A549 (cell line): ENCODE results near the gene RNF220. TPM values are rescaled to one million over a fixed set of nuclear protein-coding genes. Genes with fewer than 3 reads are reported as not detected.

Experiments
- ATAC-seq, 2 experiments: fragments of 200-7000 bp in 1 of 2; fragments of >200 bp in 1 of 2; cut with Nextera tagmentation in 1 of 2; cut with Tn5 transposase in 1 of 2; 3 replicates each; pipeline versions ENCODE4 v1.8.0 to v1.9.1; 2018 to 2020; ENCODE audit warnings: mild to moderate bottlenecking in 1 of 2, moderate library complexity in 1 of 2
- CTCF ChIA-PET: fragments of 300-600 bp; sonication (Branson Sonifier 250); formaldehyde crosslinking; extraction: SDS; loops from one replicate; lab custom pipeline; 2021; ENCODE audit warnings: antibody characterized with exemption, inconsistent platforms; lab: Yijun Ruan, JAX
- POLR2A ChIA-PET: fragments of 350-600 bp; formaldehyde crosslinking; extraction: SDS; loops from one replicate; lab custom pipeline; 2021; ENCODE audit warnings: antibody characterized with exemption, inconsistent platforms; lab: Yijun Ruan, JAX
- DNase-seq, 2 experiments: peaks; one replicate each; pipeline versions ENCODE4 v3.0.0 to v3.0.0-alpha.2; 2011 to 2016; ENCODE audit warnings: low read depth in 1 of 2, low spot score in 1 of 2
- FAIRE-seq: peaks from 2 replicates; lab custom pipeline; 2011; peaks lifted over from hg19 to GRCh38; lab: Jason Lieb, UNC
- H3K27ac ChIP-seq, 2 experiments: fragments of >200 bp; sonication (Bioruptor Twin); formaldehyde crosslinking; 3 replicates each; pipeline ENCODE4 v1.5.1; 2016 to 2017
- H3K4me1 ChIP-seq: fragments of >200 bp; sonication (Bioruptor Twin); formaldehyde crosslinking; 3 replicates; pipeline ENCODE4 v1.6.1; 2016
- H3K4me2 ChIP-seq: fragments of >200 bp; sonication (Bioruptor Twin); formaldehyde crosslinking; 3 replicates; pipeline ENCODE4 v1.6.1; 2016
- H3K4me3 ChIP-seq: fragments of >200 bp; sonication (Bioruptor Twin); formaldehyde crosslinking; 3 replicates; pipeline ENCODE4 v1.5.1; 2016
- H3K9me3 ChIP-seq: fragments of >200 bp; sonication (Bioruptor Twin); formaldehyde crosslinking; 3 replicates; pipeline ENCODE4 v1.6.1; 2016
- ATOH8 ChIP-seq: fragments of 250-450 bp; sonication (Bioruptor Pico); IDR thresholded peaks from 2 replicates; pipeline ENCODE4 v1.5.0; 2020; ENCODE audit warnings: low read depth, mild to moderate bottlenecking, moderate library complexity
- CBX8 ChIP-seq: fragments of 200-600 bp; sonication (generic); IDR thresholded peaks from 2 replicates; pipeline ENCODE4 v1.6.1; 2016
- CHD2 ChIP-seq: fragments of 150-350 bp; IDR thresholded peaks from 2 replicates; pipeline ENCODE4 v1.6.1; 2014; ENCODE audit warnings: low read length; ENCODE audit not compliant: partially characterized antibody
- CHD4 ChIP-seq: fragments of 200-600 bp; sonication (generic); IDR thresholded peaks from 2 replicates; pipeline ENCODE4 v1.6.1; 2016; ENCODE audit warnings: antibody characterized with exemption, mild to moderate bottlenecking, borderline replicate concordance
- E2F6 ChIP-seq: IDR thresholded peaks from 2 replicates; pipeline ENCODE4 v1.6.1; 2012; ENCODE audit warnings: low read depth, borderline replicate concordance
- ESRRA ChIP-seq: fragments of 150-350 bp; IDR thresholded peaks from 2 replicates; pipeline ENCODE4 v1.6.1; 2014; ENCODE audit warnings: mild to moderate bottlenecking, low read length, borderline replicate concordance
- FOSB ChIP-seq: fragments of 250-450 bp; sonication (Bioruptor Pico); IDR thresholded peaks from 2 replicates; pipeline ENCODE4 v1.5.0; 2020; ENCODE audit warnings: mild to moderate bottlenecking, moderate library complexity
- GATA3 ChIP-seq: IDR thresholded peaks from 2 replicates; pipeline ENCODE4 v1.6.1; 2012; ENCODE audit warnings: borderline replicate concordance
- HES2 ChIP-seq: fragments of >200 bp; sonication (Bioruptor Twin); formaldehyde crosslinking; IDR thresholded peaks from 2 replicates; pipeline ENCODE4 v1.6.1; 2016
- HEYL ChIP-seq: fragments of 250-450 bp; sonication (Bioruptor Pico); IDR thresholded peaks from 2 replicates; pipeline ENCODE4 v1.8.0; 2021; ENCODE audit warnings: mild to moderate bottlenecking, moderate library complexity
- HMGXB4 ChIP-seq: fragments of 250-450 bp; sonication (Bioruptor Pico); IDR thresholded peaks from 2 replicates; pipeline ENCODE4 v1.5.0; 2021; ENCODE audit warnings: mild to moderate bottlenecking, moderate library complexity, borderline replicate concordance
- HOXB13 ChIP-seq: fragments of 250-450 bp; sonication (Bioruptor Pico); IDR thresholded peaks from 2 replicates; pipeline ENCODE4 v1.5.0; 2020; ENCODE audit warnings: low read depth, mild to moderate bottlenecking, moderate library complexity
- JUN ChIP-seq, 2 experiments: fragments of >200 bp; sonication (Bioruptor Twin); formaldehyde crosslinking; IDR thresholded peaks; 2 replicates in 1 of 2; 3 replicates in 1 of 2; pipeline ENCODE4 v1.6.1; 2016 to 2017
- JUNB ChIP-seq: fragments of >200 bp; sonication (Bioruptor Twin); formaldehyde crosslinking; IDR thresholded peaks from 2 replicates; pipeline ENCODE4 v1.6.1; 2016
- KDM1A ChIP-seq: fragments of 200-600 bp; sonication (generic); IDR thresholded peaks from 2 replicates; pipeline ENCODE4 v1.6.1; 2016; ENCODE audit warnings: low read depth, mild to moderate bottlenecking
- MAFK ChIP-seq: fragments of 450-650 bp; IDR thresholded peaks from 2 replicates; pipeline ENCODE4 v1.6.1; 2014; ENCODE audit not compliant: partially characterized antibody
- MAX ChIP-seq: IDR thresholded peaks from 2 replicates; pipeline ENCODE4 v1.6.1; 2012
- RAD21 ChIP-seq, 2 experiments: fragments of >200 bp in 1 of 2; sonication (Bioruptor Twin) in 1 of 2; formaldehyde crosslinking in 1 of 2; IDR thresholded peaks in 1 of 2; conservative IDR thresholded peaks in 1 of 2; 2 replicates in 1 of 2; 3 replicates in 1 of 2; pipeline ENCODE4 v1.6.1; 2012 to 2018; ENCODE audit warnings: inconsistent platforms in 1 of 2
- RARB ChIP-seq: fragments of 250-450 bp; sonication (Bioruptor Pico); IDR thresholded peaks from 2 replicates; pipeline ENCODE4 v1.8.0; 2021; ENCODE audit warnings: mild to moderate bottlenecking, moderate library complexity
- SREBF2 ChIP-seq: fragments of 450-650 bp; IDR thresholded peaks from 2 replicates; pipeline ENCODE4 v1.6.1; 2014; ENCODE audit warnings: mild to moderate bottlenecking, moderate library complexity
- TFCP2L1 ChIP-seq: fragments of 250-450 bp; sonication (Bioruptor Pico); IDR thresholded peaks from 2 replicates; pipeline ENCODE4 v1.5.0; 2021; ENCODE audit warnings: mild to moderate bottlenecking
- TP53 ChIP-seq: fragments of 250-450 bp; sonication (Bioruptor Pico); IDR thresholded peaks from 2 replicates; pipeline ENCODE4 v1.5.0; 2021; ENCODE audit warnings: mild to moderate bottlenecking, moderate library complexity
- USF2 ChIP-seq: fragments of 450-650 bp; IDR thresholded peaks from 2 replicates; pipeline ENCODE4 v1.6.1; 2014; ENCODE audit warnings: antibody characterized with exemption
- ZSCAN20 ChIP-seq: fragments of 250-450 bp; sonication (Bioruptor Pico); IDR thresholded peaks from 2 replicates; pipeline ENCODE4 v1.8.0; 2022; ENCODE audit warnings: mild to moderate bottlenecking, moderate library complexity
- WGBS: methylation state at CpG from one replicate; pipeline ENCODE4 v1.1.6; 2017; ENCODE audit errors: missing lambda C conversion rate; 5-methylcytosine and 5-hydroxymethylcytosine counted together
- polyA plus RNA-seq, 4 experiments: library from polyadenylated mRNA; depleted of rRNA in 3 of 4; stranded (reverse); fragments of >200 nt; fragmentation: RNase III in 1 of 4; extraction: RNeasy Plus Mini Kit Qiagen cat#74134 plus additional on column Dnase treatment in 1 of 4; gene quantifications; 2 replicates in 3 of 4; 3 replicates in 1 of 4; pipeline ENCODE4 v1.2.3, GENCODE V29; 2011 to 2017

RNF220 gene
- polyA plus RNA-seq, 2 of the 4 experiments (the other 2 are of a cell fraction) = 53.4 to 54.5 TPM

- CTCF ChIA-PET = interaction anchor here (0.6 to 1.0 kb wide), 2 partner anchors 140 to 1262 kb away, joined by 3 to 4 read pairs; no protein-coding TSS in a partner anchor
- no peak for FAIRE-seq
Measured at GRCh38 chr1:44454704-44455103, 49.6 kb downstream of the RNF220 start.

GRCh38 chr1:44460107-44460882 lies 55.2 kb downstream of the RNF220 start:
- 77% methylated on average over 12 of the region's 12 CpGs for WGBS

More at GRCh38 chr1:44454704-44455103, 49.6 kb downstream of the RNF220 start:
- ATAC-seq (no peak), DNase-seq (no peak)
- no peak overlapping the region for H3K27ac ChIP-seq
- no peak overlapping the region for H3K4me3 ChIP-seq
- H3K4me2 ChIP-seq = no peak overlapping the region
- no peak for TF ChIP-seq CHD4
- TF ChIP-seq SREBF2 = no peak
- TF ChIP-seq TFCP2L1 (CRISPR knock-in tag) = no peak
- no peak for TF ChIP-seq USF2
- no peak for TF ChIP-seq CBX8
- no peak for TF ChIP-seq MAX
- TF ChIP-seq RAD21 (conservative IDR thresholded peaks at IDR 0.05 in 1 of 2, IDR thresholded peaks at IDR 0.05 in 1 of 2) = no peak
- no peak for TF ChIP-seq CHD2
- no peak for TF ChIP-seq HMGXB4
- no peak for TF ChIP-seq E2F6
- TF ChIP-seq JUN (IDR thresholded peaks at IDR 0.05) = no peak
- H3K4me1 ChIP-seq = no peaks in the 10 kb centered on the region
- 76% methylated on average over 3 of the region's 3 CpGs for WGBS
- 0 out of 3 replicates have a peak, but pooled peaks cover 3% of the 10 kb centered on the region for H3K9me3 ChIP-seq
- POLR2A ChIA-PET = no interaction called here

More at GRCh38 chr1:44460107-44460882, 55.2 kb downstream of the RNF220 start:
- H3K9me3 ChIP-seq = peaks cover 4% of the 10 kb centered on the region; the same call in 2 of the 3 replicates
- no peaks in the 10 kb centered on the region for H3K4me1 ChIP-seq
- no peak overlapping the region for H3K4me2 ChIP-seq
- DNase-seq (no peak), FAIRE-seq (no peak), ATAC-seq (no peak)
- CTCF ChIA-PET = interaction anchor here (1.2 to 1.5 kb wide), 2 partner anchors 20 to 242 kb away, joined by 3 to 5 read pairs; no protein-coding TSS in a partner anchor
- POLR2A ChIA-PET = no interaction called here
- H3K27ac ChIP-seq = no peak overlapping the region
- H3K4me3 ChIP-seq = no peak overlapping the region
- TF ChIP-seq JUNB = no peak
- TF ChIP-seq RARB (CRISPR knock-in tag) = no peak
- TF ChIP-seq KDM1A = no peak
- no peak for TF ChIP-seq SREBF2
- TF ChIP-seq GATA3 = no peak
- TF ChIP-seq FOSB (CRISPR knock-in tag) = no peak
- TF ChIP-seq TP53 (CRISPR knock-in tag) = no peak
- no peak for TF ChIP-seq HES2
- TF ChIP-seq HOXB13 (CRISPR knock-in tag) = no peak
- TF ChIP-seq HEYL (CRISPR knock-in tag) = no peak
- TF ChIP-seq ATOH8 (CRISPR knock-in tag) = no peak
- TF ChIP-seq HMGXB4 = no peak
- TF ChIP-seq ESRRA = no peak
- no peak for TF ChIP-seq MAFK
- no peak for TF ChIP-seq ZSCAN20 (CRISPR knock-in tag)
